GM18861 (cell line): ENCODE data around the gene SHB.

Experiments used
- ATAC-seq: cut with Tn5 transposase; IDR thresholded peaks from one replicate; pipeline ENCODE4 v1.9.1; 2021; ENCODE audit not compliant: unreplicated experiment

SHB gene

DNA sequence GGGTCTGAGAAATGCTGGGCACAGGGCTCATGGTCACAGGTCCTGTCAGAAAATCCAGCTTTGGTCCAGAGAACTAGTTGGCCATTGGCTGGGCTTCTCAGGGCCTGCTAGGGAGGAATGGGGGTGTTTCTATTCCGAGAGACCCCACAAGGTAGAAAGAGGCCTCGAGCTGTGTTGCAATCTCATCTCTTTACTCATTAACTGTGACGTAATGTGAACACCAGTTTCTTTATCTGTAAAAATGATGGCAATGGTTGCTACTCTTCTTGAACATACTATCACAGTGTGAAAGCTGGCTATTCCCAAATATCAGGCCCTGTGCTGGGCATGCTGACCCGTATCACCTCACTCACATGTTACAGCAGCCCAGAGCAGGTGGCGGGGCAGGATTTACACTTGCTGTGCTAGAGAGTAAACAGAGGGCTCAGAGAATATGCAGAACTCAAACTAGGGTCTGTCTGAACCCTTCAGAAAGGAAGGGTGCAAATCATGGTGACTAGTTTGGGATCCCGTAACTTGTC lies 129.4 kb downstream of the SHB start:
- no peak for ATAC-seq

DNA sequence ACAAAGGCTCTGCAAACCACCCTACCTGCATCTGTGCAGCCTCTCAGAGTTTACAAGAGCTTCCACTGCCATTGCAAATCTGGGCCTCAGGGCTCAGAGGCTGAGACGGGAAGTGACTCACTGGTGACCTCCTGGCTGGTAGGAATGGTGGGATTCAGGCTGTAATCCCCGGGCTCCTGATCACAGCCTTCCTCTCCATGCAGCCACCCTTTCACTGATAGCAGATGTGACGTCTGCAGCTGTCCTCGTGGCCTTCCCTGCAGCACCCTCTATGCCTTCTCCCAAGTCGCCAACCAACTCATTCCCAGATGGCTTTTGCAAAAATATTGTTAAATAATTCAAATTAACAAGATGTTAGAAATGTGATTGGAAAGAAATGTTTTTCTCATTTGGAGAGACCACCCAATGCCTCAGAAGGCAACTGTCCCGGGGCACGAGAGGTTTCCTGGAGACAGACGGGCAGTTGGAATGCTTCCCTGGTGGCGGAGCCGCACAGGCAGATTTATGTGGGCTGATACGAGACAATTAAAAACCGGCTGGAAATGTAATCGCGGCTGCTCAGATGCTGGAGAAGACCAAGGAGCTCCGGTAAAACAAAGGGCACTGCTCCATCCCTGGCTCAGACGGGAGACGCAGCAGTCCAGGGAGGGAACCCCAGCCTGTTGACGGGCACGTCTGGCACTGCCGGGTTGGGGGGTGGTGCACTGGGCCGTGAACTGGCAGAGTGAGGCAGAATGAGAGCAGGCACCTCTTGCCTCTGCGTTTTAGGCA lies 130.7 kb downstream of the SHB start:
- ATAC-seq = no peak

DNA sequence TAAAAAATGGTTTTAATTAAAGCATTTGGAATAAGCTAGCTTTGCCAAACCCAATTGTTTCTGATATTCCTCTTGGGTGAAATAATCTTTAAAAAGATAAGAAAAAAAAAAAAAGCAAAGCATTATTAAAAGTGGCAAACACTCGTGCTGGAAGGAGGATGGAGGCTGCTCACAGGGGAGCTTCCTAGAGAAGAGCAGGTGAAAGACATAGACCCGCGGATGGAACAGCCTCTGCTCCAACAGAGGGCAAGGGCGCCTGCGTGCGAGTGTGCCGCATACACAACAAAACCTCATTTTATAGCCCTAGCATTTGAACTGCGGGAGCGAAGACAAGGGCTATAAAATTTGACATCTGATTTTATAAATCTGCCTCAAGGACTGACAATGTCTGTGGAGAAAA lies 131.7 kb downstream of the SHB start:
- ATAC-seq = no peak

DNA sequence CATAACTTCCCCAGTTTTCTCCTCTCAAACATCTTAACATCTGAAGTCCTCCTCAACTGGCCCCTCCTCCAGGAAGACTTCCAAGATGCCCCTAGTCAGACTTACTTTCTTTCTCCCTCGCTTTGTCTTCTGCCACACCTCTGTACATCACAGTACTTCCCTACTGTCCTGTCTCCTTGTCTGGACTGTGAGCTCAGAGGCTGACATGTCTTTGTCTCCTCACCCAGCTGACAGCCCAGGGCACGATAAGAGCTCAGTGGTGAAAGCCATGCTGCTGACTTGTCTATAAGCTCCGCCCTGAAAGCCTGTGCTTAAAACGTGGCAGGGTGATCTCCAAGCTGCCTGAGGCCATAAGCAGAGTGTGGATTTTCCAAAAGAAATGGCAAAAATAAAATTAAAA lies 132.1 kb downstream of the SHB start:
- no peak for ATAC-seq

DNA sequence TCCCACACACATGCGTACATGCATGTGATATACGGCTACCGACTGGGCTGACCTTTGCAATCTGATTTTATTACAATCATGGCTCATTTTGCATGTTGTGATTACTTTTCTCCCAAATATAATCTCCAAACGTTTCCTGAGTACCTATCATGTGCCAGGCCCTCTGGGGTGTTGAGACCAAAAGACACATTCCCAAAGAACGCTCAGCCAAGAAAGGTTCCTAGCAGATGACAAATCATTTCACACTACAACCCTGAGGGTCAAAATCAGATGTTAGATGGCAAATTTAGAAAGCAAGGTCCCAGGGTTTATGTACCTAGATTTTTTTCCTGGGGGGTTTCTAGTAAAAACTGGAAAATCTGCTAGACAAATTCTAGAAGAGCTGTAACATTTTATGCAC lies 132.7 kb downstream of the SHB start:
- no peak for ATAC-seq

DNA sequence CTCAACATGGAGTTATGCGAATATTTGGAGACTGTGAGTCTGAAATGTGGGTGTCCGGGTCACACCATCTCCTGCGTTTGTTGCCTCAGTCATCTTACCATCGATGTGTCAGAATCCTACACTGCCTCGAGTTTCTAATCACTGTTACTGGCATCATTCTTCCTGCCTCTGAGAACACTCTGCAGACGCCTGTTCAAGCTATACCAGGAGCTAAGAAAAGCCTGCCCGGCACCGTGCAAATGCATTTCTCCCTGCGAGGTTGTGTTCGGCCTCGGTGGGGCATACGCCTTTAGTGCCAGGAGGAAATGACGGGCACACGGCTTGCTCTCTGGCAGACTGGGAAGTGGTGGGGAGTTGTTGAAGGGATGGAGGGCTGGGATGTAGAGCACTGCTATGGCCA lies 133.9 kb downstream of the SHB start:
- ATAC-seq = no peak

DNA sequence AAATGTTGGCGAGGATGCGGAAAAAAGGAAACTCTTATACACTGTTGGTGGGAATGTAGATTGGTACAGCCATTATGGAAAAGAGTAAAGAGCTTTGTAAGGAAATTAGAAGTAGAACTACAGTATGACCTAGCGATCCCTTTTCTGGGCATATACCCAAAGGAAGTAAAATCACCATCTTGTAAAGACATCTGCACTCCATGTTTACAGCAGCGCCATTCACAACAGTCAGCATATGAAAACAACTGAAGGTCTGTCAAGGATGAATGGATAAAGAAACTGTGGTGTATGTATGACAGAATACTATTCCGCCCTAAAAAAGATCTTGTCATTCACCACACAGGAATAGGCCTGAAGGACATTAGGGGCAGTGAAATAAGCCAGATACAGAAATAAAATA lies 137.4 kb downstream of the SHB start:
- no peak for ATAC-seq

DNA sequence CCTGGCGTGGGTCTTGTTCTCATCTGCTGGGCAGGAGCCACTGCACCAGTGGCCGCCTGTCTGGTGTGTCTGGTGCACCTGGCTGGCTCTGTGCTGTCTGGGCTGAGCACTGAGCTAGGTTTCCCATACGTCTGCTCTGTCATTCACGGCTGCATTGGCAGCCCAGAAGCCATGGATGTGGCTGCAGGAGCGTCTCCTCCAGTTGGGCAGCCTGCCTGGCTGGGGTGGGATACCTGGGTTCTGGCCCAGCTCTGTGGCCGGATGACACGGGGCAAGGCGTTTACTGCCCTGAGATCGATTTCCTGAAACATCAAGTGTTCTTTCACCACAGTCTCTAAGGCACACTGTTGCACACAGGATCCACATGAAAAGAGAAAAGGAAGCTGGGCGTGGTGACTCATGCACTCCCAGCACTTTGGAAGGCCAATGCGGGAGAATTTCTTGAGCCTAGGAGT lies 139.6 kb downstream of the SHB start:
- ATAC-seq = no peak

DNA sequence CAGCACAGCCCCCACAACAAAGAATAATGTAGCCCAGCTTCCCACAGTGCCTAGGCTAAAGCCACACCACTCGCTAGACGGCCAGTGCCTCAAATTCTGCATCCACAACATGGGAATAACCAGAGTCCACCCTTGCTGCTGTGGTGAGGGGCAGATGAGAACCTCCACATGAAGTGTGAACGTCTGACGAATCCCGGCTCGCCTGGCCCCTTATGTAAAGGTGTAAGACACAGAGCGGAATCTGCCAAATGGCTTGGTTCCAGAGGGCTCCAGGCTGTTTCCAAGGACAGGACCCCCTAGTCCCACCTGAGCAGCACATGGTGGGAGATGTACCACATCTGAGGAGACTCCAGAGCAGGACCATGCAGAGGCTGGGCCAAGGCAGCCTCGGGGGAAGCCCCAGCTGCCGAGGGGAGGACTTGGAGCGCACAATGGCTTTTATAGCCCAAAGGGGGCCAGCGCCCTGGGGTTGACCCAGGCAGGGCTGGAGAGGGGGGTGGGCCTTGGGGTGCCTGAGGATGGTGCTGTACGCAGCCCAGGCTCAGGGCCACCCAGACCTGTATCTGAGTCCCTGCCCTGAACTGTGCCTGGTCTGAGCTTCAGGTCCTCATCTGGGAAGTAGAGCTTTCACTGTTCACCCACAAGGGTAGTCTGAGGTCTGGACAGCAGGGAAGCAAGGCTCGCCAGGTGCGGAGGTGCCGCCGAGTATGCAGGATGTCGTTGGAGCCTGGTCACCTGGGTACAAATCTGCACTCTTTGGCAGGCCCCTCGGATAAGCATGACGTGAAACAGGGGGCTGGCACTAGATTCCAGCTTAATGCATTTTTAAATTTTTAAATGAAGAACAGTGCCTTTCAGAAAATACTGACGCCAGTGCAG lies 140.2 kb downstream of the SHB start:
- no peak for ATAC-seq

DNA sequence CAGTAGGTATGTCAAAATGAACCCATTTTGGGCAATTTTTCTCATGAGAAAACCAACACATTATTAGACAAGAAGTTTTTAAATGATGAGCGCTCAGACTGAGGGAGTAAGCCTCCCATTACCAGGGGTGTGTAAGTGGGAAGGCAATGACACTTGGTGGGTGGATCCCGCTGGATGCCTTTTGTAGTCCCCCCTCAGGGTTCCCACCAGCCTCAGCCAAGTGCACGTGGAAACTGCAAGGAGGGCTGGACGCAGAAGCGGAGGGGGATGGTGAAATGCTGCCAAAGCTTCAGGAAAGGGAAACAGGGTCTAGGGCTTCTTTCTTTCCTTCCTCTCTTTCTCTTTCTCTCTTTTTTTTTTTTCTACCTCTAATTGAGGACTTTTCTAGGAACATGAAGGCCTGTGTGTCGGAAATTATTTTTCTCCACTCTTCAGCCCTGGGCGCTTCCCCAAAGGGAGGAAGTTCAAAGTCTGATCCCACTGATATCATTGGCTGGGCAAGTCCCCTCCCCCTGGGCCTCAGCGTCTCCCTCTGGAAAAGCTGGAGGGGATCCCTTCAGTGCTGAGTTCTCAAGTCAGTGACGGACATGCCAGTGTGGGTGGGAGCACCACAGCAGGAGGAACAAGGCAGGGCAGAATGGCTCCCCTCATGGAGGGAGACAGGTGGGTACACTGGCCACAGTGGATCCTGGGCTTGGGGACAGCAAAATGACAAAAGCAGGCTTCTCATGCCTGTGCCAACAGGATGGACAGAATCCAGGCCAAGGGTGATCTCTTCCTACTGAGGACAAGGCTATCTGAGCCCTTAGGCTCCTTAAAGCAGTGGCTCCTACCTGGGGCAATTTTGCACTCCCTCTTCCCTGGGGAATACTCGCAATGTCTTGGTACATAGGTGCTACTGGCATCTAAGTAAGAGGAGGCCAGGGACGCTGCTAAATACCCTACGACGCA lies 141.2 kb downstream of the SHB start:
- ATAC-seq = no peak

DNA sequence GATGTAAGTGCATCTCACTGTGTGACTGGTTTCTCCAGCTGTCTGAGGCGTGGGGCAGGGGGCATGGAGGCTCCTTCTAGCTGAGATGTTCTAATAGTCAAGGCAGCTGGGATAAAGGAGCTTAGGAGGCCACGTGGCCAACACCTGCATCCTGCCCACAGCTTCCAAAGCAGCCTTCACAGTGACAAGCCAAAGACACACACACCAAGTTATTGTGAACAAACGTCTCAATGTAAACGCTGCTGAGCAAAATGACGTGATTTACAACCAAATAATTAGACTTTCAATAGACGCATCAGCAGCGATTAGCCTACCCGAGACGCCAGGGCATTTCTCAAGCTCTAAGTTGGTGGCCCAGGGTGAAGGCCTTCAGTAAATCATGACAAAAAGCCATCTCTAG lies 141.9 kb downstream of the SHB start:
- ATAC-seq = no peak

DNA sequence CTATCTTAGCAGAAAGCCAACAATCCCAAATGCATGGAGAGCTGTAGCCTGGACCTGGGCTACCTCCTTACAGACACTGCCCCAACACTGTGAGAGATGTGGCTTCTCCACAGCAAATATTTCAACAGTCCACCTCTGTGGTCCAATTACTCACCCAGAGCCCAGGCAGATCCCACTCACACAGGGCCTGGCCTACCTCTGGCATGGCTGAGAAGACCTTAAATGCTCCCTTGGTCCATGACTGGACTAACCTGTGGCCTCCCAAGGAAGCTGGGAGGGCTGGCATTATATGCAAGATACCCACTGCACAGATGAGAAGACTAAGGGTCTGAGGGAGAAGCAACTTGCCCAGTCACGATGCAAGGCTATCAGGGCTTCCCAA lies 142.3 kb downstream of the SHB start:
- no peak for ATAC-seq

DNA sequence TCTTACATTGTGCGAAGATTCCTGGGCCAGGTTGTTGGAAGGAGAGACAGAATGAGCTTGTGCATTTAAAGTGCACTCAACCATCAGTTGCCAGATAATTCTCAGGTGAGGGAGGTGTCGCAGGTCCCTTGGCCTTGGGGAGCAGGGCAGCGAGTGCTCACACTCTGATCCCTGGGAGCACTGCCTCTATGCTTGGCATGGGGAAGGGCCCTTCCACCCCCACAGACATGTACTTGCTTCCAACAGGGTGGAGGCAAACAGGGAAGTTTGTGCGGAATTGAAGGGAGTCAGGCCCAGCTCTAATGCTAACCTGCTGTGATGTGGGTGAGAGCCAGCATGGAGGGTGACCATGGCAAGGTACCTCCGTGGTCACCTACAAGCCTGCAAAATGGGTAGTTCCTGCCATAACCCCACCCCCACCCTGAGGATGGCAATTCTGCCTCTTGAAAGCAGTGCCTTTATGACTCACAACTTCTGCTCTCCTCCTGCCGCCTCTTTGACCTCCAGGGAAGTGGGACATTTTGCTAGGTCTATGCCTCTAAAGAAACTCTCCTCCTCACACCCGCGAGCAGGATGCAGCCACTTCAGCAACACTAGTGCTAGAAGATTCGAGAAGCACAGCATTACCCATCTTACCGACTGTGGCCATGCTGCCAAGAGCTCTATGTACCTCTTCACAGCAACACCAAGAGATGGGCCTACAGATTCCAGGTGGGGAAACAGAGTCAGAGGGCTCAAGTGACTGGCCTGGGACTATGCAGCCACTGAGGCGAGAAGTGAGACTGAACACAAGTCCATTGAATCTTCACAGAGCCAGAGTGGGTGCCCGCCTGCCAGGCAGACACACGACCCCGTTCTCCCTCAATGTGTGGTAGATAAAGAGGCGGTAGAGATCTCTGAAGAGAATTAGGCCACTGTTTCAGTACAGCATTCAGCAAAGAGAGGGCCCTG lies 143.0 kb downstream of the SHB start:
- no peak for ATAC-seq

DNA sequence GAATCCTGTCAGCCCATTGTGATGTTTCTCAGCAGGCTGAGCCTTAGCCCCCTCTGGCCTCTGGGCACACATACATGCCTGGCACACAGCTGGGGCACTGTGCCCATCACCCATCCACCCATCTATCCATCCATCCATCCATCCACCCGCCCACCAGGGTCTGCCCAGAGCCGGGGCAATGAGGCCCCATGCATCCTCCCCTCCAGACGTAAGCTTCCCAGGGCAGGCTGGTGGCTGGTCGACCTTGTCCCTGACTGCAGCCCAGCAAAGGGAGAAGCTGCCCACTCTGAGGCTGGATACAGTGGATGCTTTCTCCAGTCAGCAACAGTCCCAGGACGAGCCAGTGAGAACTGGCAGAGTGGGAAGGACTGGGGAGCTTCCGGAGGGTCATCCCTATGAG lies 144.0 kb downstream of the SHB start:
- no peak for ATAC-seq

DNA sequence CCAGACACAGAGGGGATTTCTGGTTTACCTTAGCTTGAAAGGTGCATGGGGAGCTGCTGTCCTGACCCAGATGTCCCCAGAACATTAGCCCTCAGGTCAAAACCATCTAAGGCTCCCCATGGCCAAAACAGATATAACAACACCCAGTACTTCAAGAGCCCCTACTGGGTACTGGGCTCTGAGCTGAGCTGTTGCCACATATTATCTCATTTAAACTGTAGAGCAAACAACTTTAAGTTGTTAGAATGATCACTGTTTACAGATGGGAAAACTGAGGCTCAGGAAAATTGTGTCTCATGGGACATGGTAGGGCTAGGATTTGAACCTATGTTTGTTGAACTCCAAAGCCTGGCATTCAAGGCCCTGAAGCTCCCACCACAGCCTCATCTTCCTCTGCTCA lies 144.5 kb downstream of the SHB start:
- ATAC-seq = no peak

DNA sequence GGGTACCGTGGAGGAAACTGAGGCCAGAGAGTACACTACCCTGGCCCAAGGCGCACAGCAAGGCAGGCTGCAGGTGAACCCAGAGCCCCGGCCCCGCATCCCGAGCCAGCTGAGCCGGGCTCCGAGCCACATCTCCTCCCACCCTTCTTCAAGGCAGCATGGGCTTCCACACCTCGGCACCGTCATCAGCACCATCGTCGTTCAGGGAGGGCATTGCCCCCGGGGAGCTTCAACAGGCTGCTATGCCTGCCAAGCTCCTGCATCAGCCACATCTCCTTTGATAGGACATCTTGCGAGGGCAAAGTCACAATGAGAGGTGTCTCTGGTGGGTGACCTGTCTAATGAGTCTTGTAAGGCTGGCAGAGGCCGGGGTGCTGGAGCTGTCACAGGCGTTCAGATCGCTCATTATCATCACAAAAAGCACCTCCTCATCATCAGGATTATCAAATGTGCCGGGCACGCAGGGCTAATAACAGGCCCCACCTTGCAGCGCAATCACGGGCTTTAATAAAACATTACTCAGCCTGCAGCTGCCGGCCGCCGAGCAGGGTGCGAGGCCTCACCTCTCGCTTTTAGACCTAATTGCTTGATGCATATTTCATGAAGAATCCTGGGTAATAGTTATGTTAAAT lies 145.1 kb downstream of the SHB start:
- ATAC-seq = no peak

DNA sequence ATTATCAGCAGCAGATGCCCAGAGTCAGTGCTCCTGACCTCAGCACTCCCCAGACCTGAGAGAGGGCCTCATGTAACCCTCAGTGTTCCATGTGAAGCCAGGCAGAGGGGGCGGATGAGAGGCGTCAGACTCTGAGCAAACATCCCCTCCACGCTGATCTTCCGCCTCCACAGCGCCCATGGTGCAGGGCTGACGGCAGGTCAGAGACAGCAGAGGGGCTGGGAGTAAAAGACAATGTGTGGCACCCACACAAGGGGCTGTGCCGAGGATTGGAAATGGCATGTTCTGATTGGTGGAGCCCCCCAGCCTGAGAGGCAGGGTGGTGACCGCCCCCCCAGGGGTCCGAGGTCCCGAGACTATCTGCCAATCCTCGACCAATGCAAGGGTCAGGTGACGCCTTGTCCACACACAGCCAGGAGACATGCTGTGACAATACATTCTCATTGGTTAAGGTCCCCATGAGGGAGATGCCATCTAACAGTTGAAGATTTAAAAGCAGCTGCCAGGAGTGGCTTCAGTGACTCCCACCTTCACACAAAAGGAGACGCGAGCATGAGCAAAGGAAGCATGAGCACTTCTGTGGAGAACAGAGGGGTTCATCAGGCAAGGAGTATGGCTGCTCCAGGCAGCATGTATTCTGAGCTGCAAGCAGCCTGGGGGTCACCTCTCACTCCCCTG lies 145.8 kb downstream of the SHB start:
- ATAC-seq = no peak

DNA sequence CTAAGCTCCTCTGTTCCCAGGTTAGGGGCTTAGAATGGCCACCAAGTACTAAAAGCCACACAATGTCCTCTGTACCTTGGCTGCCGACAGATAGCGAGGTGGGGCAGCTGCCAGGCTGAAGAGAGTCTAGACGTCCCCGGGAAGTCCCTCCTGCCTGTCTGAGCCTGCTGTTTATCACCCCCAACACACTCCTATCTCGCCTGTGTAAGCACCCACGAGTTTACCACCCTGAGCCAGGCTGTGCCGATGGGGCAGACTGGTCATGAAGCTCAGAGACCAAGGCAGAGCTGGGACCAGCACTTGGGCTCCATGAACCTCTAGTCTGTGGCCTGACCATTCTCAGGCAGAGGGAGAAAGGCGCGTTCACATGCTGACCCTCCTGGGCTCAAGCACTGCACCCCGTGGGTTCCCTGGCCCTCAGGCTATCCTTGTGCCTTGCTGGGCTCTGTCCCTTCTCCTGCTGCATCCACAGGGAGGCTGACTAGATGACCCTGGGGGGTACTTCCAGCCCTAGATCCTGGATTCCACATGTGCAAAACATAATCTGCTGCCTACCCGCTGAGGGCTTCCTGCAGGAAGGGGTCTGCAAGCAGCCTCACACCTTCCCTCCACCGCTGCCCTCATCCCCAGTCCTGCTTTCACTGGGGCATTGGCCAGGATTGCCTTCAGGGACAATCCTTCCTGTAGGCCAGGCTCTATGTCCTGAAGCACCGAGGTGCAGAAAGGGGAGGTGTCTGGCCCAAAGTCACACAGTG lies 146.5 kb downstream of the SHB start:
- no peak for ATAC-seq
